Testis (tissue), 3 donors: ENCODE measurements around the gene COX10. TPM values are rescaled to one million over a fixed set of nuclear protein-coding genes. Genes with fewer than 3 reads are reported as not detected.

Experiments
- DNase-seq: peaks from one replicate; pipeline ENCODE4 v3.0.0-alpha.2; 2019
- H3K27ac ChIP-seq, 2 donors: fragments of 200-600 bp; sonication (generic); one replicate each; pipeline ENCODE4 v1.5.1; 2019
- H3K27me3 ChIP-seq: fragments of 200-600 bp; sonication (generic); one replicate; pipeline ENCODE4 v1.5.1; 2019
- H3K36me3 ChIP-seq: fragments of 200-600 bp; sonication (generic); one replicate; pipeline ENCODE4 v1.5.1; 2017; ENCODE audit warnings: low read depth; ENCODE audit errors: missing control alignments
- H3K4me1 ChIP-seq: fragments of 200-600 bp; sonication (generic); one replicate; pipeline ENCODE4 v1.5.1; 2019
- H3K4me3 ChIP-seq, 2 donors: fragments of 200-600 bp; sonication (generic); one replicate each; pipeline ENCODE4 v1.5.1; 2017 to 2019
- H3K9me3 ChIP-seq: fragments of 200-600 bp; sonication (generic); one replicate; pipeline ENCODE4 v1.5.1; 2017
- POLR2A ChIP-seq: fragments of 450-650 bp; IDR thresholded peaks from one replicate; pipeline ENCODE4 v1.6.1; 2017; ENCODE audit warnings: antibody characterized with exemption, mild to moderate bottlenecking, moderate library complexity
- WGBS, 2 donors: methylation state at CpG; one replicate each; pipeline ENCODE4 v1.1.5; 2018; 5-methylcytosine and 5-hydroxymethylcytosine counted together
- intact Hi-C: fragments of 100-400 bp; cut with DNase I; formaldehyde crosslinking; loops from one replicate; pipeline ENCODE4 v1.15.1; 2023; ENCODE audit warnings: low total_unique reads
- polyA plus RNA-seq: library from polyadenylated mRNA; stranded (reverse); fragments of 350-450 nt; fragmentation: Illumina TruSeq; extraction: RNeasy Lipid Tissue Mini Kit (QIAGEN cat#74804); gene quantifications from one replicate; pipeline ENCODE4 v1.2.3, GENCODE V29; 2014; ENCODE audit warnings: low read depth, low replicate concordance; ENCODE audit not compliant: insufficient read depth
- total RNA-seq, 2 donors: library from RNA; depleted of rRNA; stranded (reverse); fragments of >200 nt; gene quantifications; one replicate each; pipeline ENCODE4 v1.2.3, GENCODE V29; 2016
- TF ChIP-seq, protein P1 (sequence below), 3 experiments: fragments of 450-650 bp in 2 of 3; fragments of 200-600 bp in 1 of 3; sonication (generic) in 1 of 3; IDR thresholded peaks; one replicate each; pipeline ENCODE4 v1.5.1; 2016 to 2019; ENCODE audit warnings: antibody characterized with exemption in 3 of 3, mild to moderate bottlenecking in 2 of 3, moderate library complexity in 1 of 3

Gene COX10
- total and polyA plus RNA-seq, 3 donors from 2014 or later: 44.9 to 51.0 (median 50.6) TPM

DNA sequence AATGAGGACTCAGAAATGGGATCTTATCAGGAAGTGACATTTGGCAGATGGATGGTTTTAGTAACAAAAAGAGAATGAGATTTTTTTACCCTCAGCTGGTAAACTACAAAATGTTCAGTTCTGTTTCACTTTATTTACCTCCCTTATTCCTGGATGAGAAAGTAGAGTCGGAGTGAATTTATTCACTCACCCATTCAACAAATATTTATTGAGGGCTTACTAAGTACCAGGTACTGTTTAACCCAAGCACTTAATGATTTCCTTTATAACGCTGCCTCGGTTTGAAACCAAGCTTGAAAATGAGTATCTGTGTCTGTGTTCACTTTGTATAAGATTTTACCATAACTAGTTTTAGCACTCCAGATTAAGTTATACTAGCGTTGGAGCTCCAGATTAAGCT lies 129.3 kb downstream of the COX10 start:
- TF ChIP-seq, protein P1, sequence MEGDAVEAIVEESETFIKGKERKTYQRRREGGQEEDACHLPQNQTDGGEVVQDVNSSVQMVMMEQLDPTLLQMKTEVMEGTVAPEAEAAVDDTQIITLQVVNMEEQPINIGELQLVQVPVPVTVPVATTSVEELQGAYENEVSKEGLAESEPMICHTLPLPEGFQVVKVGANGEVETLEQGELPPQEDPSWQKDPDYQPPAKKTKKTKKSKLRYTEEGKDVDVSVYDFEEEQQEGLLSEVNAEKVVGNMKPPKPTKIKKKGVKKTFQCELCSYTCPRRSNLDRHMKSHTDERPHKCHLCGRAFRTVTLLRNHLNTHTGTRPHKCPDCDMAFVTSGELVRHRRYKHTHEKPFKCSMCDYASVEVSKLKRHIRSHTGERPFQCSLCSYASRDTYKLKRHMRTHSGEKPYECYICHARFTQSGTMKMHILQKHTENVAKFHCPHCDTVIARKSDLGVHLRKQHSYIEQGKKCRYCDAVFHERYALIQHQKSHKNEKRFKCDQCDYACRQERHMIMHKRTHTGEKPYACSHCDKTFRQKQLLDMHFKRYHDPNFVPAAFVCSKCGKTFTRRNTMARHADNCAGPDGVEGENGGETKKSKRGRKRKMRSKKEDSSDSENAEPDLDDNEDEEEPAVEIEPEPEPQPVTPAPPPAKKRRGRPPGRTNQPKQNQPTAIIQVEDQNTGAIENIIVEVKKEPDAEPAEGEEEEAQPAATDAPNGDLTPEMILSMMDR (IDR thresholded peaks at IDR 0.05): no peak
- TF ChIP-seq POLR2A: no peak
- no peak overlapping the region for H3K27ac ChIP-seq
- WGBS, 2 donors: 91 to 94% methylated on average over 4 of the region's 4 CpGs
- intact Hi-C loops: no loop called here
- DNase-seq: no peak
- H3K4me3 ChIP-seq: no peak overlapping the region
- H3K4me1 ChIP-seq: peaks cover 10% of the 10 kb centered on the region
- no peaks in the 10 kb centered on the region for H3K9me3 ChIP-seq
- H3K36me3 ChIP-seq: no peaks in the 10 kb centered on the region
- no peaks in the 10 kb centered on the region for H3K27me3 ChIP-seq

DNA sequence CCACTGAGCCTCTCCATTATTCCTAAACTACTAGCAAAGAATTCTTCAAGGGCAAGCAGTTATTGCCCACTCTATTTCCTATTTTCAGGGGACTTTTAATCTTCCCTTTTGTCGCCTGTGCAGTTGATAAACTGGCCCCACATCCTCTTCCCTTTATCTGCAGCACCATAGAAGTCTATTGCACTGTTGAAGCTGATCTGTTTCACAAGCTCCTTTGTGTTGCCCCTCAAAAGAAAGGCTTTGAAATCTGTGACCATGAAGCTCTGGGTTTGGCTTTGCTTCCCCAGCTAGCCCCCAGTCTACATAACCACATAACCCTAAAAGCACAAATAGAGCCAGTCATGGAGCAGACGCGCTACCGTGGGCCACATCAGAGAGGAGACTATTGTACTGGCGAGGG lies 130.3 kb downstream of the COX10 start:
- WGBS, 2 donors: 94 to 97% methylated on average over 5 of the region's 5 CpGs
- DNase-seq: no peak
- H3K27me3 ChIP-seq: no peaks in the 10 kb centered on the region
- H3K4me3 ChIP-seq: no peak overlapping the region
- H3K4me1 ChIP-seq: peaks cover 10% of the 10 kb centered on the region
- TF ChIP-seq, protein P1 (IDR thresholded peaks at IDR 0.05): no peak
- no peak for TF ChIP-seq POLR2A
- intact Hi-C loops: no loop called here
- H3K9me3 ChIP-seq: no peaks in the 10 kb centered on the region
- H3K36me3 ChIP-seq: no peaks in the 10 kb centered on the region
- H3K27ac ChIP-seq: no peak overlapping the region

DNA sequence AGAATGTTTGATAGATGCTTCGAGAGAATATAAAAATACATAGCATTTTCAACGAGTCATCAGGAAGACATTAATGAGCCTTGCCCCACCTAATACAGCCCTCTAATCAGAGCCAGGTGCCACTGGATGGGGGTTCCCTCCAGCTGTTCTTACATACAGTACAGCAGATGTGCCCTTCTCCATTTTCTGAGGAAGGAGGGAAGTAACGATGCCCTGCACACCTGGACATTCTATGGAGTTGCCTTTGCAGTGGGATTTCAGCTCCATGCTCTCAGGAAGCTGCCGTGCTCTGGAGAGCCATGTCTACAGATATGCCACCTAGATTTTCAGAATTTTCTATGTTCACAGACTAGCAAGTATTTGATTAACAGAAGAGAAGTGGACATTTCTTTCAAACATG lies 131.1 kb downstream of the COX10 start:
- no peak for TF ChIP-seq POLR2A
- TF ChIP-seq, protein P1 (IDR thresholded peaks at IDR 0.05): no peak
- intact Hi-C loops: no loop called here
- DNase-seq: no peak
- H3K27ac ChIP-seq: no peak overlapping the region
- H3K4me1 ChIP-seq: peaks cover 10% of the 10 kb centered on the region
- no peaks in the 10 kb centered on the region for H3K27me3 ChIP-seq
- WGBS, 2 donors: 91 to 92% methylated on average over 4 of the region's 4 CpGs
- no peaks in the 10 kb centered on the region for H3K36me3 ChIP-seq
- H3K9me3 ChIP-seq: no peaks in the 10 kb centered on the region
- H3K4me3 ChIP-seq: no peak overlapping the region

DNA sequence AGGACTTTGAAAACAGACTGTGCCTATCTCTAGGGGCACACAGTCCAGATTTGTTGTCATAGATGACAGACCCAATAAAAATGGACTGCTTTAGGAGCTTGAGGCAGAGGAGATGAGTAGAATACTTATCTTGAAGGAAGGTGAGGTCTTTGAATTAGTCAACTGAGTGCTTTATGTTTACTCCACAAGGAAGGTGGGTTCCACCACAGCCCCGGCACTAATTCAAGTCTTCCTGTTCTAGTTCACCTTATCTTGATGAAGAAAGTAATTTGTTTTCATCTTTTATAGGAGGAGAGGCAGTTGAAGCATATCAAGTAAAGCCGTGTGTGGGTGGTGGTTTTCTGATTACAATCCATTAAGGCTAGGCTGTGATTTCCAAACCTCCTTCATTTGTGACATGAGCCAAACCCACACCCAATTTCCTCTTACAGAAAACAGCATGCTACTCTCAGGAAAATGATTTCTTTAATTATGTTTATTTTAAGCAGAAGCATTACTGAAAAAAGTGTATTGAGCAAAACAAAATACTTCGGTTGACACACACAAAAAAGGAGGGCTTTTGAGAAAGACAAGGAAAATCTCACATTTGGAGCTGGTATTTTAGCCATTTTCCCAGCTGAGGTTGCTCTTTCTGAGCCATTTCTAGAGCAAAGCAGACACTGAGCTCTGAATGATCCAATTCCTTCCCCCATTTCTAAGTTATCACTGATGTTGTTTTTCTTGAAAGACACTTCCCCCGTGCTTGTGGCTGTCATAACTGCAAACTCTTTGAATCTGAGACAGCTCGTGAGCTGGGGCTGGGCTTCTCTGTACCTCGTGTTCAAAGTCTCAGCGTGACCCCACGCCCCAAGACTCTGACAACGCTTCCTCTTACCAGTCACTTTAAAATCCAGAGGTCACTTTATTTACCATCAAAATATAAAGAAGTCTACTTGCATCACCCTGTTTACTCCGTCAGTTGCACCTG lies 132.0 kb downstream of the COX10 start:
- peaks cover 10% of the 10 kb centered on the region for H3K4me1 ChIP-seq
- DNase-seq: no peak
- no peaks in the 10 kb centered on the region for H3K36me3 ChIP-seq
- no peak for TF ChIP-seq POLR2A
- TF ChIP-seq, protein P1 (IDR thresholded peaks at IDR 0.05): no peak
- no peaks in the 10 kb centered on the region for H3K27me3 ChIP-seq
- H3K27ac ChIP-seq: no peak overlapping the region
- 61 to 71% methylated on average over 10 of the region's 10 CpGs for whole genome bisulfite sequencing, 2 donors
- no peaks in the 10 kb centered on the region for H3K9me3 ChIP-seq
- intact Hi-C loops: no loop called here
- H3K4me3 ChIP-seq: no peak overlapping the region
